GM18508 (cell line): ENCODE data around the gene SPAG16.

Experiments
- ATAC-seq: cut with Tn5 transposase; IDR thresholded peaks from one replicate; pipeline ENCODE4 v1.9.1; 2021; ENCODE audit warnings: moderate number of reproducible peaks; ENCODE audit not compliant: insufficient read depth, unreplicated experiment

SPAG16 gene

DNA sequence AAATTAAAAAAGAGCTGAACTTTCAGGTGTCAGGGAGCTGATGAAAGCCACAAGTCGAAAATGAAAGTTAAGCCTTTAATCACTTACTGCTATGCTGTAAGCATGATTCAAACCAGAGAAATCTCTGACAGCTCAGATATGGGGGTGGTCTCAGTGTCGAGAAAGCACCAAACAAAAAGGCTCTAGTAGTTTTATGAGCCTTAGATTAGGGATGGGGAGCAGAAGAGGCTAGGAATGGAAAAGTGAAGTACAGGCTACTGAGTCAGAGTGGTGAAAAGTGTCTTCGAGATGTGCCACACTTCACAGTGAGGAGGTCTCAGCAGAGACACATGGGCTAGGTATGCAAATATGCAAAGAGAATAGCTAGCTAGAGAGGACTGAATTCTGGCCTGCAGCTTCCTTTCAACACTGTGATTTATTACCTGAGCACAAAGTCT is 482.2 kb downstream of the SPAG16 start:
- ATAC-seq, result peak; percentile 98

DNA sequence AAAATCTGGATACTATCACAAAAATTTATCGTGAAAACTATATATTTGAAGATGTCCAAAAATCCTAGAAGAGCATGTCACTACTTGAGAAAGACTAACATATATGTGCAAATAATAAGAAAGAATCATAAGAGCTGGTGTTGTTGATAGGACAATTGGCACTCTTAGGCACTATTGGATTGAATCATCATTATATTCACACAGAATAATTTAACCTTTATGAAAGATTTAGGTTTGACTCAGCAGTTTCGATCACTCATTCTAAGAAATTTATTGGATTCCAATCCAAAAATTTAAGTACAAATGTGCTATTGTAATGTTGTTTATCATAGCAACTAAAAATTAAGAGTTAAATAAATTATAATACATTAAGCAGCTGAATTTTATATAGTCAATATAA is 503.6 kb downstream of the SPAG16 start:
- ATAC-seq, result no peak

DNA sequence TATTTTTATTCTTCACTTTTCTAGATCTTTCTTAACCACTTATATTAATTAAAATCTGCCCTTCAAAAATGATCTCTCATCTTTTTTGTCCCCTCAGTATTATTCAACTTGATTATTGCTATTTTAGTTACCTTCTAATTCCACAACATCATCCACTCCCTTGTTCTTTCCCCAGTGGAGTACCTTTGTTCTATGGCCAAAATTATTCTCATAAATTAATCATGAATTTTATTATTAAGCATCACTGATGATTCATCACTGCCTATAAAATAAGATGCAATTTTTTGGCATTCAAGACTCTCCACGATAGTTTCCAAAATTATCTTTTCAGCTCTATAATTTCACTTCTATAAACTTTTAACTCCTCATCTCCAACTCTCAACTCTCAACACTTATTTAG is 505.7 kb downstream of the SPAG16 start:
- no peak for ATAC-seq

DNA sequence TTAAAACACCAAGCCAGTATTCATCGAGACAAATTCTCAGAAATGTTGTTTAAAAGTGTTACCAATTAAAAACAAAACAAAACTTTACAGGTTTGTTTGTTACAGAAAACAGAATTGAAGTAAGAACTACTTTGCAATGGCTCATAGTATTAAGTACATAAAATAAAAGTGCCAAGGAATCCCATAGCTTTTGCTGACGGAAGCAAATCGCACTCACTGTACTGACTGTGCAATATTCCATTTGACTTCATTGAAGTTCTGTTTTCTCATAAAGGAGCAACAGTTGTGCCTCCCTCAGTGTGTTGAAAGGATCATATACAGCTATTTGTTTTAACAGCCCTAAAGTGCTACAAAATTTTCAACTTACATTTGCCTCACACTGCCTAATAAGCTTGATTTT is 507.8 kb downstream of the SPAG16 start:
- ATAC-seq, result no peak

DNA sequence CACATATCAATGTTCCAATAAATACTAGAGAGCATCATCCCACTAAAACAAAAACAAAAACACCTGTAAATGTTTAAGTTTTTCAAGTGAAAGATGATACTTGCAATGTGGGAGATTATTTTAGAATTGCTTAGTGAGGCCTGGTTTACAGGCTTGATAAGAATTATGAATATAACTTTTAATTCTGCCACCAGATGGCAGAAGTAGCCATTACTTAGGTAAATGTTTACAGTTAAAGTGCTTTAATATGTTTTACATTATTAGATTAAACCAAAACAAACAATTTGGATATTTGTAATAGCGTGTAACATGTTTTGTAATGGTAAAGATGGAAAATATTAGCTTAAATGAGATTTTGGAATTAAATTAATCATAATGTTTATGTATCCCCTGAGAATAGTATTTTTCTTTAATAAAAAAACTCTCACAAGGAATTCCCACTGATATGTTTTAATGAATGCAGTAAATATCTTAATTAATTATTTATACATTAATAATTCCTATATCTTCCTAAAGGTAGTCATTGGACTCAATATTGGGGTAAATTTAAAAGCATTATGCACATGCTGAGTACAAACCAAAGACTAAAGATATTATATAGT is 522.0 kb downstream of the SPAG16 start:
- no peak for ATAC-seq

DNA sequence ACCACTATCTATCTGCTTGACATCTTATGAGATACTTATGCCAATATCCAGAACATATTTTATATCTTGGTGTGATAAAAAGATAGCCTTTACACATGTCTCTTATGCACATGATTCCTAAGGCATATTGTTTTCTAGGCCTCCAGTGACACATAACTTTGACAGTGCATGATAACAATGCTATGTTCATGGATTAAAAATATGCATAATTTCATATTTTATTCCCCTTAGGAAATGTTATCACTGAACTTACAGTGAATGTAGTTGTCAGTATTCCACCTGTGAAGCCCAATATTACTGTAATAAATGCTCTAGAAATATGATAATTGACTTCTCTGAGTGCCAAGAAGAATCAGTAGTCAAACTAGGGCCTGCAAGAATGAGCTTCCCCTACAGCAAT is 532.3 kb downstream of the SPAG16 start:
- no peak for ATAC-seq

DNA sequence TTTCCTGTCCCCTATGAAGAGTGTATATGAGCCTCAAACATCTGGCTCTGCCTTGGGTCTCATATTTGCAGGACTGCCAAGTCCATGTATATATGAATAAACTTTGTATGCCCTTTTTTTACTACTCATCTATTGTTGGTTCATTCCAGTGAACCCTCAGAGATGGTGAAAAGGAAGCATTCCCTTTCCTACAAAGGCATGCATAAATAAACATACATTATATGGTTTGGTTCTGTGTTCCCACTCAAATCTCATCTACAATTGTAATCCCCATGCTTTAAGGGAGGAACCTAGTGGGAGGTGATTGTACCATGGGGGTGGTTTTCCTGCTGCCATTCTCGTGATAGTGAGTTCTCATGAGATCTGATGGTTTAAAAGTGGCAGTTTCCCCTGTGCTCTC is 534.2 kb downstream of the SPAG16 start:
- ATAC-seq, result no peak

DNA sequence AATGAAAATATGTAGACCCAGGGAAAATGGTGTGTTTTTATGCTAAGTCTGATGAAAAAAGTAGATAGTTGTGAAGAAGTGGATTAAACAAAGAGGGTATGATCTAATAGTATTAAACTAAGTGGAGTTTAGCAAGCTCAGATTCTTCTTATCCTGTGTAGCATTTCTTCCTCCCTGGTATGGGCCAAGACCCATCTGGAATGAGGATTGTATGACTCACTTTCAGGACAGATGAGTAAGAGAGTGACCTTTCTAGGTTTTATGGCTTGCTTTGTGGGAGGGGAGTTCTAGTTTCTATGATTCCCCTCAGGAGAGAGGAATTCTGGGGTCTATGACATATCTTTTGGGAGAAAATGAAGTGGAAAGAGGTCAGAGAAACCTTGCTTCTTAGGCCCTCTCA is 550.1 kb downstream of the SPAG16 start:
- ATAC-seq, result no peak

DNA sequence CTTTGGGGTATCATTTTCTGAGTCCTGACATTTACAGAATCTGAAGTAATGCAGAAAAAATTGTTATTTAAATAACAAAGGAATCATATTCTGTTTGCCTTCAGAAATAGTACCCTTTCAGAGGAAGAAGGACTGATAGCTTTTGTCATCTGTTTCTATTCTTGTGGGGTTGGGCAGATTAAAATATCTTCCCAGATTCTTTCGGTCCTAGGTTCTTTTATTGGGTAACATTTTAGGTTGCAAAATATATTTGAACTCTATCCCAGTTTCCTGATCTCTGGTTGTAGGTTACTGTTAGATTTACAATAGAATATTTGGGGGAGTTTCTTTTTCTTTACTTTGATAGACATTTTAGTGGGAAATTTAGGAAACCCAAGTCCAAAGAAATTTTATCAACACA is 550.5 kb downstream of the SPAG16 start:
- no peak for ATAC-seq

DNA sequence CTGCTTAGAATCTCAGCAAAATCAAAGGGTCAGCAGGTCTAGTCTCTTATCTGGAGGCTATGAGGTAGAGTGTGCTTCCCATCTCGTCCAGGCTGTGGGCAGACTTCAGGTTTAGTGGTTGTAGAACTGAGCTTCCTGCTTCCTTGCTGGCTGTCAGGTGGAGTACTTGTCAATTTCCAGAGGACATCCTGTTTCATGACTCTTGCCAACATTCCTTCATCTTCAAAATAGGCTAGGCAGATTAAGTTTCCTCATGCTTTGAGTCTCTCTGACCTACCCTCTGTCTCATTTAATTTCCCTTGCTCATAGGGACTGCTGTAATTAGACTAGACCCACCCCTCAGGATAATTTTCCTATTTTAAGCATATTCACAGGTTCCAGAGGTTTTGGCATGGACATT is 562.6 kb downstream of the SPAG16 start:
- no peak for ATAC-seq

DNA sequence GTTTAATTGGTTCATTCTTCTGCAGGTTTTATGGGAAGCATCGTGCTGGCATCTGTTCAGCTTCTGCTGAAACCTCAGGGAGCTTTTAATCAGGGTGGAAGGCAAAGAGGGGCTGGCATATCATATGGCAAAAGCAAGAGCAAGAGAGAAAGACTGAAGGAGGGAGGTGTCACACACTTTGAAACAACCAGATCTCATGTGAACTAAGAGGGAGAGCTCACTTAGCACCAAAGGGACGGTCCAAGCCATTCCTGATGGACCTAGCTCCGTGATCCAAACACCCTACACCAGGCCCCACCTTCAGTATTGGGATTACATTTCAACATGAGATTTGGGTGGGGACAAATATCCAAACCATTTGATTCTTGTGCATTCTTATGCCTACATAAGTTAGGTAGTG is 563.1 kb downstream of the SPAG16 start:
- ATAC-seq, result no peak

DNA sequence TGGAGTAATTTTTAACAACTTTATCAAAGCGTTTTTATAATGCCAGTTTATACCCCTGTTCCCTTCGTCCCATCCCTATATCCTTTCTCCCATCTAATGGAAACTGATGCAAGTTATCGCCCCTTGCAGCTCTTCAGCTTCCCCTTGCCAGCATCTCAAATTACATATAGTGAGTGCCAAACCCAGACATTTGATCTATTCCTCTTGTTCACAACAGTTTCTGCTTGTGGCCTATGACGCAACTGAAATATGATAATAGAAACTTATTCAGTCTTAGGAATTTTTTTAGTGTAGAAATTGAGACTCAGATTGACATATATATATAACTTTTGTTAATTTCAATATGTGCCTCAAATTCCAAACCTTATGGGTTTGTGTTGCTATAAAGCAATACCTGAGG is 564.4 kb downstream of the SPAG16 start:
- ATAC-seq, result no peak

DNA sequence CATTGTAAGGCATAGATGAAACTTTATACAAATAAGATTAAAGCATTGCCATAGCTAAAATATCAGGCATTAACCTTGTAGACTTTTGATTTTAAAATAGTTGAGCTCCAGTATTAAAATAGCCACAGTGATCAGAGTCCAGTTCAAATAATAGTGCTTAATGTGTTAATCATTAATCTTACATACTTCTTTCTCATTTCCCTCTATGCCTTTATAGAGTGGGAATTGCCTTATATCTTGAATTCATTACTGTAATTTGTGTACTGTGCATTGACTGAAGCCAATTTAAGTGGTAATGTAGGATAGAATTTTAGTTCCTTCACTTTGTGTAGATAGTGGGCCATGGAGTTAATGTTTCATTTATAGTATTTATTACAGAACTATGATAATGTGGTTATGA is 577.4 kb downstream of the SPAG16 start:
- ATAC-seq, result no peak

DNA sequence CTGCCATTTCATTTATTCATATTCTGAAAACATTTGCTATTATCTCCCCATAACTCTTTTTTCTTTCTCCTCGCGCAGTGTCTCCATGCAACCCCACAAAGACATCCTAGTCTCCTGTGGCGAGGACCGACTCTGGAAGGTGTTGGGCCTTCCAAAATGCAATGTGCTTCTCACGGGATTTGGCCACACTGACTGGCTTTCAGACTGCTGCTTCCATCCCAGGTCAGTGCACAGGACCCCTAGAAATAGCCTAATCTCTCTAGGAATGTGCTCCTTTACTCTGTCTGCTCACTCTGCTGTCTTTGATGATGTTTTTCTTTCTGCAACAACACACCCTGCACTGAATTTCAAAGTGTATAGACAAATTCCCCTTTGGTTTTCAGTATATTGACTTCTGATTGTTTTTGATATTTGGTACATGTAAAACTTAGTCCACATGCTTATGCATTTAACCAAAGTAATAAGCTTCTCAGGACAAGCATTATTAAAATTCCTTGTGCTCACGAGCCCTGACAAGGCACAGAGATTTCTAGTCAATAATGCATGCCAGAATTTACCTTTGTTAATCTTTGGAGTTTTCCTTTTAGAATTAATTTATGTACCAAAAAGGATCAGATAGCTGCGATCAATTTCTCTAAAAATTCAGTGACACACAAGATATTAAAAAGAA is 578.3 kb downstream of the SPAG16 start:
- ATAC-seq, result no peak

DNA sequence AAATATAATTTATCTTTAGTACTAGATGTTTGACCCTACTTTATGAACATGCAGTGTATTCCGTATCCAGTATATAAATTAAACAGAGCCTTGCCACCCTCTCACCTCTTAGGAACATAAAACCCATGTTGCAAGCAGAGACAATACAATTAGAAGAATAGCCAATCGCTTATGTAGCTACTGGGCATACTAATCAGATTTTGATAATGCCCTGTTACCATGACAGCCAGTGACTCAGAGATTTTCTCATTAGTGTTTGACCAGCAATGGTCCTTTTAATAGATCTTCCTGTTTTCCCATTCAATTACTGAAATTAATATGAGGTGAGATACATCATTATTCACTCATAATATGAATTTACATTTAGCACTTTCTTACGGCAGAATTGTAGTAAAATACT is 579.3 kb downstream of the SPAG16 start:
- no peak for ATAC-seq

DNA sequence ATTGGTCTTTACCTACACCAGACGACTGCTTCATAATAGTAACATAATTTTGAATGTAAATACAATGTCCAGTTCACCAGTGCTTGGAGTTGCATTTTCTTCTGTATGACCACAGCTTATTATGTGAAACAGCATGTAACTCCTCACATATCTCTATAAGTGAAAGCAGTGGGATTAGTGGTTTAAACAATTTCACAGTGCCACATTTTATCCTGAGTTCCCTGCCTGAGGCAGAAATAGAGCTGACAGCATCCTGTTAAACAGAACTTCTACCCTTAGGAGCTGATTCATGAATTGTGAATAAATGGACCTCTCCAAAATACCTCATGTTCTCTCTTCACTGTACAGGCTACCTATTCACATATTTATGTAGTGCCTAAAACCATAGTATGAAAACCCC is 584.3 kb downstream of the SPAG16 start:
- ATAC-seq, result no peak

DNA sequence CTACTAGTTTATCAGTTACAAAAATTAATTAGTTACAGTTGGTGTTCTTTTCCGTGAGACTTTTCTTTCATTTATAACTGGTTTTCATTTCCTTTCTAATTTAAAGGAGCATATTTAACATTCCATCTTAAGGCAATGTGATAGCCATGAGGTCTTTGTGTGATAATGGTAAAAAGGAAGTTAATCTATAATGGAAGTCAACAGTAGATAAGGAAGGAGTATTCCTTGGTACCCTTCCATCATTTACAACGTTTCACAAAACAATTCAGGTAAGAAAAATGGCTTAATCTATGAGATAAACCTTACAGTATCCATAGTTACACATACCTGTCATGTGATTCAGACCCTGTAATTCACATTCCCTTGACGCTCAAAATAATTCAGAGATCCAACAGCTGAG is 601.2 kb downstream of the SPAG16 start:
- no peak for ATAC-seq

DNA sequence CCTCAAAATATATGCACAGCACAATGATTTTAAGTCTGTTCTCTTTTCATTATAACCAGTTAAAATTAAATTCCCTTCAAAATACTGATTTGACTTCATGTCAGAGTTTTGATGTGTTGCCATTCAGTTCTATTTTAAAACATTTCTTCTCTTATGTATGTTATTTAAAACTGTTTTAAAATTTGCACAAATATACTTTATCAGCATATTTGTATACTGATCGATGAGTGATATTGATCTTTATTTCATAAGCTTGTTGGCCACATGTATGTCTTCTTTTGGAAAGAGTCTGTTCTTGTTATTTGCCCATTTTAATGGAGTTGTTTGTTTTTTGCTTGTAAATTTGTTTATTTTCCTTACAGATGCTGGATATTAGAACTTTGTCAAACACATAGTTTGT is 630.2 kb downstream of the SPAG16 start:
- ATAC-seq, result no peak

DNA sequence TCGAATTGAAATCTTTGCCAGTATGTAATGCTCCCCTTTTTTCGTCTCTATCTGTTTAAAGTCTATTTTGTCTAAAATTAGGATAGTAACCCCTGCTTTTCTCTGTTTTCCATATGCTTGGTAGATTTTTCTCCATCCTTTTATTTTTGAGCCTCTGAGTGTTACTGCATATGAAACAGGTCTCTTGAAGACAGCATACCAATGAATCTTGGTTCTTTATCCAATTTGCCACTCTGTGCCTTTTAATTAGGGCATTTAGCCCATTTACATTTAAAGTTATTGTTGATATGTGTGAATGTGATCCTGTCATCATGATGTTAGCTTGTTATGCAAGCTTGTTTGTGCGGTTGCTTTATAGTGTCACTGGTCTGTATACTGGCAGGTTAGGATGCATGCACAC is 635.8 kb downstream of the SPAG16 start:
- ATAC-seq, result no peak

DNA sequence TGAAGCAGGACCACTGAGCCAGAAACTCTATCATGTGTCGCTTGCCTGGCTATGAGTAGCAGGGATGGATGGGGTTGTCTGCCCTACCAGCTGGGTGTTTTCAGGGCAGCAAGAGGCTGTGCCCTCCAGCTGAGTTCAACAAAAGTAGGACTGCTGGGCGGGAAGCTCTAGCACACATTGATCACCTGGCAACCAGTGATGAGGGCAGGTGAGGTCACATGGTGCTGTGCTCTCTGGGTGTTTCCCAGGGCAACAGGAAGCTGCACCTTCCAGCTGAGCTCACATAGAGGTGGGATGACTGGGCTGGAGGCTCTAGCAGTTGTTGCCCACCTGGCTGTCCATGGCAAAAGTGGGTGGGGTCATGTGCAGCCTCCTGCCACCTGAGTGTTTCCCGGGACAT is 639.3 kb downstream of the SPAG16 start:
- no peak for ATAC-seq

DNA sequence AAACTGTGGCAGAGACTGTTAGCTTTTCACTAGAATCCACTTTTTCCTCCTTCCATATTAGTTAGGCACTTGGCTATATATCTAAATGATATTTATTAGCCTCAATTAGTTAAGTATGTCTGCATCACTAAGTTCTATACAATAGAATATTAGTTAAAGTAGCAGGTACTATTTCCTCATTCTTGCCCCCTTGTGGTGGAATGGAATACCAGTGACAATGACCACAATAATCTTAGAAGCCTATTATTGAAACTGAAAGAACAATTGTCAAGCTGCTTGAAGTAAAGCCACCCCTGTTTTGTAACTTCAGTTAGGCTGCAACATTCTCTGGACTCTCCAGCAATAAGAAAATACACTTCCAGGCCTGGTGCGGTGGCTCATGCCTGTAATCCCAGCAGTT is 650.3 kb downstream of the SPAG16 start:
- ATAC-seq, result peak; percentile 98

DNA sequence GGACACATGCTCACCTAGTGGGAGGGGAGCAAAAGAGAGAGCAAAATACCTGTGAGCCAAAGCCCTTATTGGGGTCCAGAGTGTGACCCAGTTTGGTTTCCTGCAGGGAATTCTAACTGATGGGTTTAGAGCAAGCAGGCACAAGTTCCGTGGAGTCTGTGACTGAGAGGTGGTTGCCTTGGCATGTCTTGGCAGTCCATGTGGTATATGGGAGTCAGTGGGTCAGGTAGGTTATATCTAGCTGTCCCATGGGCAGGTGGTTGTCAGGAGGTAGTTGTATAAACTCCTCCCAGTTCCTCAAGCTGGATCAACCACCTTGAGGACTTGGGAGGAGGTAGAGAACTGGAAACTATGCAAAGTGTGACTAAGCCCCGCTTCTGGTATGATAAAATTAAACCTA is 673.8 kb downstream of the SPAG16 start:
- no peak for ATAC-seq
